Hematopoietic multipotent progenitor cell (in vitro differentiated cells): ENCODE results near the gene CAST. TPM values are rescaled to one million over a fixed set of nuclear protein-coding genes. Genes with fewer than 3 reads are reported as not detected.
"Not testable (repeated sequence)": the region's sequence is repeated elsewhere in the genome, so short reads cannot be mapped to it uniquely, and the experiment has no call there.

Experiments used
- DNase-seq, 3 donors: peaks; one replicate each; pipeline ENCODE4 v3.0.0-alpha.2; 2011 to 2015; ENCODE audit warnings: low read depth in 2 of 3, low spot score in 2 of 3
- total RNA-seq: library from RNA; depleted of rRNA; stranded (reverse); fragments of >200 nt; gene quantifications from one replicate; pipeline ENCODE4 v1.2.3, GENCODE V29; 2012

Gene CAST, protein sequence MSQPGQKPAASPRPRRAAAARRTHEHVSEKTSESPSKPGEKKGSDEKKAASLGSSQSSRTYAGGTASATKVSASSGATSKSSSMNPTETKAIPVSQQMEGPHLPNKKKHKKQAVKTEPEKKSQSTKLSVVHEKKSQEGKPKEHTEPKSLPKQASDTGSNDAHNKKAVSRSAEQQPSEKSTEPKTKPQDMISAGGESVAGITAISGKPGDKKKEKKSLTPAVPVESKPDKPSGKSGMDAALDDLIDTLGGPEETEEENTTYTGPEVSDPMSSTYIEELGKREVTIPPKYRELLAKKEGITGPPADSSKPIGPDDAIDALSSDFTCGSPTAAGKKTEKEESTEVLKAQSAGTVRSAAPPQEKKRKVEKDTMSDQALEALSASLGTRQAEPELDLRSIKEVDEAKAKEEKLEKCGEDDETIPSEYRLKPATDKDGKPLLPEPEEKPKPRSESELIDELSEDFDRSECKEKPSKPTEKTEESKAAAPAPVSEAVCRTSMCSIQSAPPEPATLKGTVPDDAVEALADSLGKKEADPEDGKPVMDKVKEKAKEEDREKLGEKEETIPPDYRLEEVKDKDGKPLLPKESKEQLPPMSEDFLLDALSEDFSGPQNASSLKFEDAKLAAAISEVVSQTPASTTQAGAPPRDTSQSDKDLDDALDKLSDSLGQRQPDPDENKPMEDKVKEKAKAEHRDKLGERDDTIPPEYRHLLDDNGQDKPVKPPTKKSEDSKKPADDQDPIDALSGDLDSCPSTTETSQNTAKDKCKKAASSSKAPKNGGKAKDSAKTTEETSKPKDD
- 29.9 TPM for total RNA-seq

DNA sequence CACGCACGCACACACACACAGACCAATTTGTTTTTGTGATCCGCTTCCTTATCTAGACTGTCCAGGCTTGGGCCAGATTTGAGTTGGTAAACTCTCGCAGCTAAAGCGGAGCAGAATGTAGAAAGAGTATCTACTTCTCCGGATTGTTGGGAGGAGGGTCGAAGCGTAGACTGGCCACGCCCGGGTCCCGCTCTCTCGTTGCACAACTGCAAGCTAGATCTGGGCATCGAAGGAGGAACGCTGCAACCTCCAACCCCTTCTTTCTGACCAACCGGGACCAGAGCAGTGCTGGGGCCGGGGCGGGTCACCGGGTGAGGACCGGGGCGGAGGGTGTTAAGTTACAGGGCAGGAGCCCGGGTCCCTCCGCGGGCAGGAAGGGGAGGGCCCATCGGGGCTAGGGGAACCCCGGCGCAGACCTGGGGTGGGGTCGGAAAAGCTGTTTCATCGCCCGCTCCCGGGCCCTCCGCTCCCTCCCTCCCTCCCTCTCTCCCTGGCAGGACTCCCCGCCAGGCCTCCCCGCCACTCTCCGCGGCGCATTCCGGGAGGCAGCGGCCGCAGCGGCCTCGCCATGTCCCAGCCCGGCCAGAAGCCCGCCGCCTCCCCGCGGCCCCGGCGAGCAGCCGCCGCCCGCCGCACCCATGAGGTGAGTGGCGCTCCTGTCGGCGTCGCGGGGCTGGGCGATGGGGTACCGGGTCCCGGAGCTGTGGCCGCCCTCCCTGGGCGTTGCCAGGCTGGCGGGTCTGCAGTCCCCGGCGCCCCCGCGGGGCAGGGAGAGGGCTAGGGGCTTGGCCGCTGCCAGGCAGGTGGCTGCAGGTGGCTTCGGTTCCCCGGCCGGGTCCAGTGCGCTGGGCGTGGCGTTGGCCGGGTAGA lies at the start of gene CAST:
TSS of gene CAST (plus strand) at position 522 of the 870 bp plus-strand sequence. CDS start at position 569, 47 bp downstream.
- peak; percentile 44 to 79 (median 78) for DNase-seq

DNA sequence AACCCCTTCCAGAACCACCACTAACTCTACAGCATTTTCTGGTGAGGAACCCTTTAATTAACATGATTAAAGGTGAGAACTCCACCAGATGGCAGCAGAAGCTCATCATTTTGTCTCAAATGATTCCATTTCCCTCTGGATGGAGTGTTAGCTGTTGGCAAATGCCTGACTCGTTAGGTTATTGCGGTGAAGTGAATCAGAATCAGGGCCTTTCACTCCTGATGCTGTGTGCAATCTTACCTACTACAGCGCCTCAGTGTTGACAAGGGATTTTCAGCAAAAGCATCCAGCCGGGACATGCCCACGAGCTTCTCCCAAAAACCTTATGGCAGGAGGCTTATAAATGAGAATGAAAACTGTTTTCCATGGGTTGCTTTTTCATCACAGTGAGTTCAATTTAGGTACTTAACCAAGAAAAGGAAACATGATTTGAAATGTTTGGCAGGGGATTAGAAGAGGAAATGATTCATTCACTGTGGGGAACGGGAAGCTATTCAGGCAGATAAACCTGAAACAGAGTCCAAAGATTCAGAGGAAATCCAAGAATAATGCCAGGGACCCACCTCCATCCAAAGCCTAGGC lies 48.0 kb upstream of the CAST start:
- peak; percentile 24 to 65 (median 43) for DNase-seq

DNA sequence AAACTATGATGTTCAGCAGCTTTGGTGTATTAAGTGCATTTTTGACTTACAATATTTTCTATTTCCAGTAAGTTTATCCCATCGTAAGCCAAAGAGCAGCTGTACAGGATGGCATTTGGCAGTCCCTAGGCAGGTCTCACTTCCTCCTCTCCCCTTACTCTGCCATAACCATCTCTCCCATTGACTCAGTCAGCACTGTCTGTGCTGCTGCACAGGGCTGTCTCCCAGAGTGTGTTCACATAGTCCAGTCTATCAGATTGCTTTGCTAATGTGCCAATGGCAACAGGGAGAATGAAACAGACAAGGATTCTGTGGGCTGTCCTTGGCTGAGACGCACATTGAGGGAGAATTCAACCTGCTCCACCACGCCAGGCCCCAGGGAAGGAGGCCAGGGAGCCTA lies 47.0 kb upstream of the CAST start:
- DNase-seq: no peak

DNA sequence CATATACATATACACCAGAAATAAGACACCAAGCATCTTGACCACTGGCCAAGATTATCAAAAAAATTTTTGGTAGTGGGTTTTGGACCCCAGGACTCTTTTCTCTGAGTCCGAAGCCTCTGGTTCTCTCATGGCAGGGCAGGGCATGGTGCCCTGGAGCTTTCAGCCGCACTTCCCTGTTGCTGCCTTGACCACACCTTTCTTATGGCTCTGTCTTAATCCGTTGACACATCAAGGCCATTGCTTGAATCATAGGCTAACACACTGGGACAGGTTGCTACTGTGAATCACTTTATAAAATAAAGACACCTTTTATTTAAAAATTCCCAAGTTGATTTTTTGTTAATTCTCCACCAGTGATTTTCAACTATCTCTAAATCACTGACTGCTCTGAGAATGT lies 45.4 kb upstream of the CAST start:
- DNase-seq: no peak

DNA sequence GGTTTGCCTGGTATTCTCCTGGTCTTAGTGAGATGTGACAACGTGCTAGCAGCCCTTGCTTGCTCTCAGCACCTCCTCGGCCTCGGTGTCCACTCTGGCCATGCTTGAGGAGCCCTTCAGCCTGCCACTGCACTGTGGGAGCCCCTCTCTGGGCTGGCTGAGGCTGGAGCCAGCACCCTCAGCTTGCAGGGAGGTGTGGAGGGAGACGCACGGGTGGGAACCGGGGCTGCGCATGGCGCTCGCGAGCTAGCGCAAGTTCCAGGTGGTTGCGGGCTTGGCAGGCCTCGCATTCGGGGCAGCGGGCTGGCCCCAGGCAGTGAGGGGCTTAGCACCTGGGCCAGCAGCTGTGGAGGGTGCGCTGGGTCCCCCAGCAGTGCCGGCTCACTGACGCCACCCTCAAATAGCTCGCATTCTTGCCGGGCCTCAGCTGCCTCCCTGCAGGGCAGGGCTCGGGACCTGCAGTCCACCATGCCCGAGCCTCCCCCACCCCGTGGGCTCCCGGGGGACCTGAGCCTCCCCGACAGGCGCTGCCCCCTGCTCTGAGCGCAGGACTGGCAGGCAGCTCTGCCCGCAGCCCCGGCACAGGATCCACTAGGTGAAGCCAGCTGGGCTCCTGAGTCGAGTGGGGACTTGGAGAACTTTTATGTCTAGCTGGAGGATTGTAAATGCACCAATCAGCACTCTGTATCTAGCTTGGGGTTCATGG lies 43.7 kb upstream of the CAST start:
- DNase-seq: not testable (repeated sequence)

DNA sequence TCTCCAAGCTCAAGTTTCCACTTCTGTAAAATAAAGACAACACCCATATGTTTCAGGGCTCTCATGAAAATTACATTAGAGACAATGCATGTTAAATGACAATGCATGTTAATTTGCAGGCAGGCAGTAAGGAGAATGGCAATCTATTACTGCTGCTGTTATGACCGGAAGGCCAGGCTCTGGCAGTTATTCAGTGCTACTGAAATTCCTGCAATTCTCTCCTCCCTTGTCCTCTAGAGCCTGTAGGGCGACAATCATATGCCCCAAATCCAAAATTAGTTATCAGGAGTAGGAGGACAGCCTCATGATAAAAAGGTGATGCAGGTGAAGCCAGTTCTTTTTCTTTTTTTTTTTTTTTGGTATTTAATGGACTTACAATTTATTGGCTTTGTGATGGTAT lies 42.2 kb upstream of the CAST start:
- no peak for DNase-seq

DNA sequence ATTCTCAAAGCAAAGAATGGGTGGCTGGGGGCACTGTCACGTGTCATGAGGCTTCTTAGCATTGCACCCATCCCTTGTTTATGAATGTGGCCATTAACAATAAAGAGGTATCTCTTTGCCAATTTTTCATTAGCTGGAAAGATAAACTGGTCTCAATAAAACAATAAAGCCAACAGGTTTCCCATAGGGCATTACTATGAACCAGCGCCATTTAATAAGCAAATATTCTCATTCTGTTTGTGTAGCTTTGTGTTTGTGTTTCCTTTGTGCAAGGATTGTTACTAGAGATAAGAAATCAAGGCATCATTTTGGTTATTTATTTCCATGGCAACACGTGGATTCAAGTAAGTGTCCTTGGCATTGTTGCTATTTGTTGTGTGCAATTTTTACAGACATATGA lies 37.6 kb upstream of the CAST start:
- no peak for DNase-seq

DNA sequence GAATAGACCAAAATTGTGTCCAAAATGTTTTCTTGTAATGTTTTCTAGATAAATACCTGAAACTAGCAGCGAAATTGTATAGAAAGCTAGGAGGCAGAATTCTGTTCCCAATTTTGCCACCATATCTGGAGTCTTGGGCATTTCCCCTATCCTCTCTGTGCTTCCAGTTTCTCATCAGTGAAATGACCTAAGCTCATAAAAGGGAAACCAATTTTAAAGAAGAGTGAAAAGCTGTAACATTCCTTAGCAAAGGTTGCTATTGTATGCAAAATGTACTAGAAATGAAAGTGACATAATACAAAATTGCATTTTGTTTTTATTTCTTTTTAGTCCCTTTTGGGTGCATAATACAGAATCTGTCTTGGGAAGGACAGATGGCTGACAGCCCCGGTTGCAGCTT lies 36.8 kb upstream of the CAST start:
- no peak for DNase-seq

DNA sequence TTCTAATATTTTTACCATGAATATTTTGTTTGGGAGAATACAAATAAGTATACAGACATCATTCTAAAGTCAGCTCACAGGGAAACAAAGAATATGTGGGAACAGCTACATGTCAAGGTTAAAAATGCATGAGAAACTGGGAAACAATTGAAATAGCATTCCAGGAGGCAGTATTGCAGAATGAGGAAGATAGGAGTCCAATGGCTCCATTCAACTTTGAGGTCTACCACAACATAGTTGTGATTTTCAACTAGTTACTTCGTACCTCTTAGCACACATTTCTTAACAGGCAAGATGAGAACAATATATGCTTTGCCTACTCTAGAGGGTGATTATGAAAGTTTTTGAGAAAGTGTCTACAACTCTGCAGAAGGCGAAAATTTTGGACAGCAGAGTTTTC lies 35.2 kb upstream of the CAST start:
- DNase-seq: no peak

DNA sequence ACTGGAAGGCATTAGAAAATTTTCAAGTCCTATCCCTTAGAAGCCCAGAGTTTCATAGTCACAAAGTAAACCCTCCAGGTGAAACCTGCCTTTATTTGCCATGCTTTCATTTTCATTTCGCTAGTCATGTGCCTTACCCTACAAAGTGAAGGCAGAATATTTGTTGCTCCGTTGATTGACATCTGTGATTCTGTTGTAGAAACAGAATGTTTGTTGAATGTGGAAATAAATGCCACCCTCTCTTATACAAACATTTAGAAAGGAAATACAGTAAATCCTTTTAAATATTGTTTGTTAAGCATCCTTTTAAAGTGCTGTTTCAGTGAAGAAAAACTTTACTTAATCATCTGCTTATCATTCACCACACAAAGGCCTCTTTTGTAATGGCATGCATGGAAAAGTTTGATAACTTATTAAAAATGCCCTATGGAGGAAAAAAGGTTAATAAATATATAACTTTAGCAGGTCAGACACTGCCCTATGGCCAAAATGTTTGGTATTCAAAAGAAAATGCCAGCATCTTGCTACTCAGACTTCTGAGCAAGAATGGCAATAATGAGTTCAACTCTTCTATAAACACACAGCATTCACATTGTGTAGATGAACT lies 34.3 kb upstream of the CAST start:
- DNase-seq: no peak

DNA sequence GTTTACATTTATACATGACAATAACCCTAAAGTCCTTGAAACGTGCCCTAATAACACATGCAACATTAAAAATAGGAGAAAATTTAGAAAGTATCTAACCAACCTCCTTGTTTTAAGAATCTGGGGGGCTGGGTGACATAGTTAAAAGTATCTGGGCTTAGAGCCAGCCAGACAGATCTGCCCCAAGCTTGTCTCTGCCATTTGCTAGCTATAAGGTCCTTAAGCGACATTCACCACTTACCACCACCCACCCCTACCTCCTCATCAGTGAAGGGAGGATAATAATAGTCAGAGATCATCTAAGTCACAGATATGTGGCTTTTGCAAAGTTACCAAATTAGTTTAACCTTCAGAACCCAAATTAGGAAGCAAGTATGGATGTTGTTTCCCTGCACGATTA lies 33.8 kb upstream of the CAST start:
- no peak for DNase-seq

DNA sequence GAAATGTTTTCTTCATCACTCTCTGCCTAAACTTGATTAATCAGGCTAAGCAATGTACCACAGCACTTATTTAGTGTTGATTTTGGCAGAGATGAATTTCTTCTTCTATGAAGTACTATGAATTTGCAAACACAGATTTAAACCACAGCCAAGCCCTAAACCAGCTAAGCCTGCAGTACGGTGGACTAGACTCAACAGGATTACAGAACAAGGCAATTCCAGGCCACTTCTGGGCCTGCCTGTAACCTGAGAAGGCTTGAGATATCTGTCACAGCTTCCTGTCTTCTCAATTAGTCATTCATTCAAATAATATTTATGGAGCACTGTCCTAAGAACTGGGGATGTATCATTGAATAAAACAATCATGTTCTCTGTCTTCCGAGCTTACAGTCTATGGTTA lies 32.4 kb upstream of the CAST start:
- no peak for DNase-seq

DNA sequence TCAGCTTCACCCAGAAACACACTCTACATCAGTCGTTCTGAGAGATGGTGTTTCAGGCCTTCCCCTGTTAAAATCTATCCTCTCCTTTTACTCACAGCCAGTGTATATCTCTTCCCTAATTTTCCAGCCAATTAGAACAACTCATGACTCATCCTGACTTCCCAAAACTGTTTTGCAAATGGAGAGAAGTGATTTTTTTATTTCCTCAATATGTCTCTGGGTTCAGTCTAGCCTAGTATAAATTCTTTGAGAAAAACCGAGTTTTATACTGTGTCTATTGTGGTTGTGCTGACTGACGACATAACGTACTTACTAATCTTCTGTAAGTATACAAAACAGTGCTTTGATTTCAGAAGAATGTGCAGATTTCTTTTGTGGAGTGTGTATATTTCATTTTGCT lies 28.4 kb upstream of the CAST start:
- DNase-seq: no peak

DNA sequence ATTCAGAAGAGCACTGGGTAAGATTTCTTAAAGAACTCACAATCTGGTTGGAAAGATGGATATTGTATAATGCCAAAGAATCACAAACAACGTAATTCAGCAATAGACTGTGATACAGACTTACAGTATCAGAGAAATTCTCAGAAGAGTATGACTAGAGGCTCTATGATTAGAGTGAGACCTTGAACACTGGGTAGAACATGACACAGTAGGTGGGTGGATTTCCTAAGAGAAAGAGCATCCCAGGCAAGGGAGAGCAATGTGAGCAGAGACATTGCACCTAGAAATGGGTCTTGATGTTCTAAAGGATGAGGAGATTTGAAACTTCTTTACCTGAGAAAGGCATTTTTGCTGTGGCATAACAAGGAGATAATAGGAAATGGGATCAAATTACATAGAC lies 27.3 kb upstream of the CAST start:
- DNase-seq: no peak

DNA sequence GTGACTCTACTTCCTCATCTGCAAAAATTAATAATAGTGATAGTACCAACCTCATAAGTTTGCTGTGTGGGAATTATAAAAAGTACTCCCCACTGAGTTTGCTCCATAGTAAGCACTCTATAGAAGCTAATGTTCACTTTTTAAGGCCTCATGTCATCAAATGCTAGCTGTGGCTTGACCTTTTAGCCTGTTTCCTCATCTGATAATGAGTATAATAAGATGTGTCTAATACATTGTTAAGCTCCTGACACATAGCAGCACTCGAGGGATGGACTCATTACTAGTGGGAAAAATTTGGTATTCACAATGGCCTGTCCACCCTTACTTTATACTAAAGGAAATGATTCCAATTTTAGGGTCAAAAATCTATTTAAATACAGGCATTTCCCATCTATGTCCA lies 26.1 kb upstream of the CAST start:
- no peak for DNase-seq

DNA sequence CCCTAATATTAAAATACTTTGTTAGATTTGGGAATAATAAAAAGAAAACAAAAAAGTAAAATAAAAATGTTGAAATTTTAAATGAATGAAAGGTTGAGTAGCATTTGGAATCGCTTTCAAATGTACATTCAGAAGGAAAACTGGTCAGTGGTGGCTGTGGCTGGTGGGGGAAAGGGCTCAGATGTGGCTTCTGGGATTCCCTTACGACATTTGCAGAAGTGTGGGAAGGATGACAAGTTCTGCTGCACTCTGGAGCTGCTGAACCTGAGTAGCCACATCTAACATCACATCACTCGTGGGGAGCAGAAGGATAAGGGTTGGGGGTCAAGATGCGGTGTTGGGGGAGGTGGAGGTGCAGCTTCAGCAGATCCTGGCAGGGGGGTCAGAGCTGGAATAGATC lies 25.6 kb upstream of the CAST start:
- DNase-seq: no peak

DNA sequence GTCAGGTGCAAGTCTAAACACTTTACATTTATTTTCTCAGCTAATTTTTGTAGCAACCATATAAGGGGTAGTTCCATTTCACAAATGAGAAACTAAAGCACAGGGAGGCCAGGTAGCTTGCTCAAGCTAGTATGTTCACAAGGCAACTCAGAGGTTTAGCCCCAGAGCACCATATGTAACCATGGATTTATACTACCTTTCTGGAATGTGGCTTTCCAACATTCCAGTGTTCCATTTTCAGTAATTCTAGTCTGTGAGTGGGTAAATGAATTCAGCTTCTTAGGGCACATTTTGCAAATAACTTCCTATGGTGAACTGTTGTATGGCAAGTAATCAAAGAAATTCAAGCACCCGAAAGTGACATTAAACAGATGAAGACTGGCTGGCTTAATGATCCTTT lies 25.0 kb upstream of the CAST start:
- no peak for DNase-seq

DNA sequence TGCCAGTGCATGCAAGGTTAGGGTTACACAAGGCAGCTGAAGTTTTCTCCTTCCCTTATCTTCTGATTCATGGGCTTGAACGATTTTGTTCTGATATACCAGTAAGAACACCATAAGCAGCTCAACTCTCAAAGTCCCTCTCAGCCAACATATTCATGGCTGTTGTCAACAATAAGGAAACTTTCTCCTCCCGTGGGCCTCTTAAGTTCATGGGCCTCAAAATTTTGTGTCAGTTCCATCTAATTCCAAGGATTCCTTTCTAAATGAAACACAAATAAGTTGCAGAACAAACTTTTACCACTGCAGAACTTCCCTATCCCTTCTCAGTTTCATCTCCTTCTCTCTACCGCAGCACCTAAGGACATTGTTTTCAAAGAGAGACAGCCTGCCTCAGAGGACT lies 23.6 kb upstream of the CAST start:
- no peak for DNase-seq

DNA sequence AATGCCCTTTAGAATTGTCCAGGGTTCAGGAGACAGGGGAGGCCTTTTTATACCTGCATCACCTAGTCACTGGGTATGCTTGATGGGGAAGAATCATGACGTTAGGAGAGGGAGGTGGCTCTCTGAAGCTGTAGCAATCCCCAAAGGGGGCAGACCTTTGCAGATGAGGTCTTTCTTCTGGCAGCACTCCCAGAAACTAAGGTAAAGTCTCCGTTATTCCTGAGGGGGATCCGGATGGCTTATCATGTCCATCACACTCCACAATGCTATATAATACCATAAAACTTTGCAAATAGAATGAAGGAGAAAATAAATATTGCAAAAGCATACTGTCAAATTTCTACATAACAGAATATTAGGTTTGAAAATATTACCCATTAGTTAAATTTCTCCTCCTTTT lies 21.5 kb upstream of the CAST start:
- DNase-seq: no peak
